Mesendoderm (in vitro differentiated cells): Measurements from ENCODE around the gene ECSCR.
"Not testable (repeated sequence)": the region's sequence is repeated elsewhere in the genome, so short reads cannot be mapped to it uniquely, and the experiment has no call there.

ENCODE experiments used
- DNase-seq: peaks from one replicate; pipeline ENCODE4 v3.0.0; 2013
- H2AK5ac ChIP-seq: 2 replicates; pipeline ENCODE4 v1.6.1; 2013; ENCODE audit warnings: low read length, inconsistent platforms
- H2BK120ac ChIP-seq: 2 replicates; pipeline ENCODE4 v1.6.1; 2013; ENCODE audit warnings: low read depth, mild to moderate bottlenecking, low read length, moderate library complexity, mixed read lengths
- H2BK15ac ChIP-seq: replicated peaks from 2 replicates; pipeline ENCODE4 v1.6.1; 2013; ENCODE audit warnings: low read depth, mild to moderate bottlenecking, moderate library complexity
- H2BK5ac ChIP-seq: 2 replicates; pipeline ENCODE4 v1.6.1; 2013; ENCODE audit warnings: low read length, inconsistent platforms
- H3K18ac ChIP-seq: 2 replicates; pipeline ENCODE4 v1.6.1; 2013; ENCODE audit warnings: mild to moderate bottlenecking, low read length, mixed read lengths
- H3K23ac ChIP-seq: one replicate; pipeline ENCODE4 v1.6.1; 2013; ENCODE audit warnings: low read length
- H3K27ac ChIP-seq: 2 replicates; pipeline ENCODE4 v1.5.1; 2013; ENCODE audit warnings: low read depth, mild to moderate bottlenecking, inconsistent platforms, low read length, moderate library complexity
- H3K27me3 ChIP-seq: 2 replicates; pipeline ENCODE4 v1.6.1; 2013; ENCODE audit warnings: low read length, control low read depth, mild to moderate bottlenecking, inconsistent platforms; ENCODE audit not compliant: insufficient read depth, poor library complexity
- H3K36me3 ChIP-seq: 2 replicates; pipeline ENCODE4 v1.6.1; 2013; ENCODE audit warnings: low read length, inconsistent platforms; ENCODE audit not compliant: control insufficient read depth, insufficient read depth
- H3K4ac ChIP-seq: one replicate; pipeline ENCODE4 v1.6.1; 2013; ENCODE audit warnings: low read depth, mild to moderate bottlenecking, low read length, moderate library complexity
- H3K4me1 ChIP-seq: 2 replicates; pipeline ENCODE4 v1.6.1; 2013; ENCODE audit warnings: low read depth, low read length, inconsistent platforms; ENCODE audit not compliant: control insufficient read depth
- H3K4me2 ChIP-seq: 2 replicates; pipeline ENCODE4 v1.6.1; 2013; ENCODE audit warnings: low read length
- H3K4me3 ChIP-seq: 2 replicates; pipeline ENCODE4 v1.5.1; 2013; ENCODE audit warnings: mild to moderate bottlenecking, low read length
- H3K56ac ChIP-seq: one replicate; pipeline ENCODE4 v1.6.1; 2013; ENCODE audit warnings: low read length
- H3K79me1 ChIP-seq: 2 replicates; pipeline ENCODE4 v1.6.1; 2013; ENCODE audit warnings: low read length, inconsistent platforms
- H3K79me2 ChIP-seq: 2 replicates; pipeline ENCODE4 v1.6.1; 2013; ENCODE audit warnings: mild to moderate bottlenecking, low read length; ENCODE audit not compliant: control insufficient read depth, insufficient read depth
- H3K9ac ChIP-seq: 2 replicates; pipeline ENCODE4 v1.6.1; 2013; ENCODE audit warnings: low read length, inconsistent platforms
- H4K5ac ChIP-seq: one replicate; pipeline ENCODE4 v1.6.1; 2013; ENCODE audit warnings: low read length
- H4K8ac ChIP-seq: one replicate; pipeline ENCODE4 v1.6.1; 2013; ENCODE audit warnings: low read depth, mild to moderate bottlenecking, control low read depth, low read length, moderate library complexity
- WGBS: extraction: QIAGEN DNeasy Blood & Tissue Kit; methylation state at CpG from one replicate; pipeline ENCODE4 v1.1.7; 2013; ENCODE audit warnings: low lambda C conversion rate, missing lambda C conversion rate; ENCODE audit not compliant: insufficient coverage; ENCODE audit errors: extremely low coverage; 5-methylcytosine and 5-hydroxymethylcytosine counted together

ECSCR gene

GRCh38 chr5:139482890-139483208 lies 20.3 kb upstream of the ECSCR start:
- not testable (repeated sequence) for H3K23ac ChIP-seq, H3K4ac ChIP-seq, H2BK5ac ChIP-seq, H3K79me1 ChIP-seq, H3K79me2 ChIP-seq, H4K5ac ChIP-seq, H2AK5ac ChIP-seq, H3K4me1 ChIP-seq, H3K18ac ChIP-seq, H3K27me3 ChIP-seq, H4K8ac ChIP-seq, DNase-seq, H3K4me2 ChIP-seq, H3K9ac ChIP-seq, H3K4me3 ChIP-seq, H3K36me3 ChIP-seq, H3K56ac ChIP-seq, H2BK120ac ChIP-seq, H3K27ac ChIP-seq, H2BK15ac ChIP-seq
- WGBS, result no CpG with 5 or more reads among the region's 6 CpGs

GRCh38 chr5:139482050-139482889 lies 19.7 kb upstream of the ECSCR start, which contains the start of gene STING1:
Gene STING1, minus strand, starts transcription at chr5:139482758. Its CDS starts 1,054 bp downstream, at chr5:139481704.
- Histone ChIP-seq H3K9ac (no peak within 1 kb of the TSS), H3K79me2 (no peaks in the 10 kb centered on the region), H3K79me1 (no peaks in the 10 kb centered on the region), H2BK15ac (no peak within 1 kb of the TSS), H3K18ac (no peak within 1 kb of the TSS), H3K56ac (no peak within 1 kb of the TSS), H3K36me3 (no peaks in the 10 kb centered on the region), H3K27ac (no peak within 1 kb of the TSS), H2BK120ac (no peak within 1 kb of the TSS), H2AK5ac (no peak within 1 kb of the TSS), H3K4me3 (no peak within 1 kb of the TSS), H4K8ac (no peak within 1 kb of the TSS), H3K4me2 (no peak within 1 kb of the TSS), H2BK5ac (no peak within 1 kb of the TSS), H4K5ac (no peak within 1 kb of the TSS), H3K4me1 (no peaks in the 10 kb centered on the region), H3K27me3 (no peaks in the 10 kb centered on the region), H3K23ac (no peak within 1 kb of the TSS), H3K4ac (no peak within 1 kb of the TSS)
- no CpG with 5 or more reads among the region's 19 CpGs for WGBS
- no peak for DNase-seq

GRCh38 chr5:139481580-139482049 lies 19.1 kb upstream of the ECSCR start:
- Histone ChIP-seq H3K27me3 (no peaks in the 10 kb centered on the region), H3K18ac (no peak overlapping the region), H3K4me3 (no peak overlapping the region), H3K79me2 (no peaks in the 10 kb centered on the region), H3K27ac (no peak overlapping the region), H3K4ac (no peak overlapping the region), H3K79me1 (no peaks in the 10 kb centered on the region), H3K4me1 (no peaks in the 10 kb centered on the region), H4K8ac (no peak overlapping the region), H2AK5ac (no peak overlapping the region), H2BK120ac (no peak overlapping the region), H3K9ac (no peak overlapping the region), H3K36me3 (no peaks in the 10 kb centered on the region), H3K56ac (no peak overlapping the region), H3K4me2 (no peak overlapping the region), H3K23ac (no peak overlapping the region), H4K5ac (no peak overlapping the region), H2BK5ac (no peak overlapping the region), H2BK15ac (no peak overlapping the region)
- WGBS, result no CpG with 5 or more reads among the region's 5 CpGs
- DNase-seq, result no peak

GRCh38 chr5:139481122-139481533 lies 18.6 kb upstream of the ECSCR start:
- DNase-seq, result no peak
- H3K27ac ChIP-seq, result no peak overlapping the region
- WGBS, result no CpG with 5 or more reads among the region's 12 CpGs

GRCh38 chr5:139479729-139480128 lies 17.2 kb upstream of the ECSCR start:
- no CpG with 5 or more reads among the region's 4 CpGs for WGBS
- H4K5ac ChIP-seq, H3K56ac ChIP-seq, H3K23ac ChIP-seq, H3K27ac ChIP-seq, DNase-seq, H2BK15ac ChIP-seq, H3K27me3 ChIP-seq, H3K4me2 ChIP-seq, H3K36me3 ChIP-seq, H3K18ac ChIP-seq, H2AK5ac ChIP-seq, H4K8ac ChIP-seq, H3K79me2 ChIP-seq, H2BK5ac ChIP-seq, H3K4me3 ChIP-seq, H3K4me1 ChIP-seq, H3K4ac ChIP-seq, H2BK120ac ChIP-seq, H3K79me1 ChIP-seq, H3K9ac ChIP-seq: not testable (repeated sequence)

More at GRCh38 chr5:139481122-139481533, 18.6 kb upstream of the ECSCR start:
- no peak overlapping the region for H3K4ac ChIP-seq
- H2BK5ac ChIP-seq, result no peak overlapping the region
- no peaks in the 10 kb centered on the region for H3K4me1 ChIP-seq
- H2AK5ac ChIP-seq, result no peak overlapping the region
- H4K5ac ChIP-seq, result no peak overlapping the region
- no peak overlapping the region for H3K4me3 ChIP-seq
- H2BK120ac ChIP-seq, result no peak overlapping the region
- no peaks in the 10 kb centered on the region for H3K79me2 ChIP-seq
- no peak overlapping the region for H4K8ac ChIP-seq
- no peaks in the 10 kb centered on the region for H3K27me3 ChIP-seq
- H3K9ac ChIP-seq, result no peak overlapping the region
- H3K56ac ChIP-seq, result peak overlapping the region; percentile 15
- H3K18ac ChIP-seq, result no peak overlapping the region
- no peak overlapping the region for H3K23ac ChIP-seq
- no peaks in the 10 kb centered on the region for H3K79me1 ChIP-seq
- H3K36me3 ChIP-seq, result no peaks in the 10 kb centered on the region
- no peak overlapping the region for H2BK15ac ChIP-seq
- no peak overlapping the region for H3K4me2 ChIP-seq
